DOHH2 (cell line): ENCODE data around the gene SDHA.

Source experiments
- CTCF ChIP-seq: fragments of 200-600 bp; sonication (generic); IDR thresholded peaks from one replicate; pipeline ENCODE4 v1.5.1; 2014; ENCODE audit warnings: antibody characterized with exemption, mild to moderate bottlenecking, low read depth, low read length; ENCODE audit not compliant: poor library complexity, severe bottlenecking
- EZH2phosphoT487 ChIP-seq: fragments of 200-600 bp; sonication (generic); IDR thresholded peaks from 2 replicates; pipeline ENCODE4 v1.6.1; 2017; ENCODE audit warnings: borderline replicate concordance, mild to moderate bottlenecking, antibody characterized with exemption, low read length, moderate library complexity, mixed read lengths

DNA sequence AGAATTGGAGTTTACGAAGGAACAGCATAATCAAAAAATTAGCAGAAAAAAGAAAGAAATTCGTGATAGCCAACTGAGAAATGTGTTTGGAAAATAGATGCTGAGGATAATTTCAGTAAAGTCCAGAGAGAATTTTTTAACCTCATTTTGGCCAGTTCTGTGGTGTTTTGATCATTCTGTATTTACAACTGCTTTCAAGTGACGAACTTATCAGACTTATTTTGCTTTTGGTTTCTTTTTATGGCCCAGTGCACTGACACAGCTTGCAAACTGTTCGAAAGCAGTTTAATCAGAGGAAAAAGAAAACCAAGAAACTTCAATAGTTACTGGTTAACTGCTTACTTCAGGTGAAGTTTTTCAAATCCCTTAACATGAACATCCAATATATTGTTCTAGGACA lies 1.9 kb downstream of the SDHA start:
- no peak for TF ChIP-seq CTCF
- TF ChIP-seq EZH2phosphoT487, result no peak
